ENCODE data around the gene KATNBL1.

DNA sequence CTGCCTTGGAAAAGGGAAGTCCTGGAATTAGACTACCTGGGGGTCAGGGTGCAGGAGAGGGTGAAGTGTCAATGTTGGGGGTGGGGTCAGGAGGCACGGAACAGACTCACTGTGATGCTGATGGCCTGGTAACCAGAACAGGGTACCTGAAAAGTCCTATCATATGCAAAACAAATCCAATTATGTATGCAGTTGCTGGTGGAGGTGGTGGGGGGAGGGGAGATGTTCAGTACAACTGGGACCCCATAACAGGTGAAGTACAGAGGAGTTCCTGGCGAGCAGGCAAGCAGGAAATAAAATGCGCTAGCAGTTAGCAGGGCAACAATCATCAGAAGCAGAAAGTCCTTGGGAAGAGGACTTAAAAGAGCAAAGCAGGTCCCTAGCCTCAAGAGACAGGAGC lies 4.2 kb upstream of the KATNBL1 start:
- no peak for TF ChIP-seq TCF7L2 (IDR thresholded peaks at IDR 0.05; ENCODE audit: low read depth, low read length)
- TF ChIP-seq, protein P1, sequence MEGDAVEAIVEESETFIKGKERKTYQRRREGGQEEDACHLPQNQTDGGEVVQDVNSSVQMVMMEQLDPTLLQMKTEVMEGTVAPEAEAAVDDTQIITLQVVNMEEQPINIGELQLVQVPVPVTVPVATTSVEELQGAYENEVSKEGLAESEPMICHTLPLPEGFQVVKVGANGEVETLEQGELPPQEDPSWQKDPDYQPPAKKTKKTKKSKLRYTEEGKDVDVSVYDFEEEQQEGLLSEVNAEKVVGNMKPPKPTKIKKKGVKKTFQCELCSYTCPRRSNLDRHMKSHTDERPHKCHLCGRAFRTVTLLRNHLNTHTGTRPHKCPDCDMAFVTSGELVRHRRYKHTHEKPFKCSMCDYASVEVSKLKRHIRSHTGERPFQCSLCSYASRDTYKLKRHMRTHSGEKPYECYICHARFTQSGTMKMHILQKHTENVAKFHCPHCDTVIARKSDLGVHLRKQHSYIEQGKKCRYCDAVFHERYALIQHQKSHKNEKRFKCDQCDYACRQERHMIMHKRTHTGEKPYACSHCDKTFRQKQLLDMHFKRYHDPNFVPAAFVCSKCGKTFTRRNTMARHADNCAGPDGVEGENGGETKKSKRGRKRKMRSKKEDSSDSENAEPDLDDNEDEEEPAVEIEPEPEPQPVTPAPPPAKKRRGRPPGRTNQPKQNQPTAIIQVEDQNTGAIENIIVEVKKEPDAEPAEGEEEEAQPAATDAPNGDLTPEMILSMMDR (IDR thresholded peaks at IDR 0.05), result no peak
- TF ChIP-seq, protein P2, sequence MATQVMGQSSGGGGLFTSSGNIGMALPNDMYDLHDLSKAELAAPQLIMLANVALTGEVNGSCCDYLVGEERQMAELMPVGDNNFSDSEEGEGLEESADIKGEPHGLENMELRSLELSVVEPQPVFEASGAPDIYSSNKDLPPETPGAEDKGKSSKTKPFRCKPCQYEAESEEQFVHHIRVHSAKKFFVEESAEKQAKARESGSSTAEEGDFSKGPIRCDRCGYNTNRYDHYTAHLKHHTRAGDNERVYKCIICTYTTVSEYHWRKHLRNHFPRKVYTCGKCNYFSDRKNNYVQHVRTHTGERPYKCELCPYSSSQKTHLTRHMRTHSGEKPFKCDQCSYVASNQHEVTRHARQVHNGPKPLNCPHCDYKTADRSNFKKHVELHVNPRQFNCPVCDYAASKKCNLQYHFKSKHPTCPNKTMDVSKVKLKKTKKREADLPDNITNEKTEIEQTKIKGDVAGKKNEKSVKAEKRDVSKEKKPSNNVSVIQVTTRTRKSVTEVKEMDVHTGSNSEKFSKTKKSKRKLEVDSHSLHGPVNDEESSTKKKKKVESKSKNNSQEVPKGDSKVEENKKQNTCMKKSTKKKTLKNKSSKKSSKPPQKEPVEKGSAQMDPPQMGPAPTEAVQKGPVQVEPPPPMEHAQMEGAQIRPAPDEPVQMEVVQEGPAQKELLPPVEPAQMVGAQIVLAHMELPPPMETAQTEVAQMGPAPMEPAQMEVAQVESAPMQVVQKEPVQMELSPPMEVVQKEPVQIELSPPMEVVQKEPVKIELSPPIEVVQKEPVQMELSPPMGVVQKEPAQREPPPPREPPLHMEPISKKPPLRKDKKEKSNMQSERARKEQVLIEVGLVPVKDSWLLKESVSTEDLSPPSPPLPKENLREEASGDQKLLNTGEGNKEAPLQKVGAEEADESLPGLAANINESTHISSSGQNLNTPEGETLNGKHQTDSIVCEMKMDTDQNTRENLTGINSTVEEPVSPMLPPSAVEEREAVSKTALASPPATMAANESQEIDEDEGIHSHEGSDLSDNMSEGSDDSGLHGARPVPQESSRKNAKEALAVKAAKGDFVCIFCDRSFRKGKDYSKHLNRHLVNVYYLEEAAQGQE (IDR thresholded peaks at IDR 0.05; ENCODE audit: insufficient read depth in 1 of 2, low read depth in 2 of 2, low read length in 1 of 2), result no peak

Data from Panc1 (cell line).